GM18519 (cell line): Measurements from ENCODE around the gene NFIA.
"Not testable (repeated sequence)": the region's sequence is repeated elsewhere in the genome, so short reads cannot be mapped to it uniquely, and the experiment has no call there.

ENCODE experiments used
- ATAC-seq: cut with Tn5 transposase; IDR thresholded peaks from one replicate; pipeline ENCODE4 v1.9.1; 2021; ENCODE audit warnings: mild to moderate bottlenecking, moderate library complexity; ENCODE audit not compliant: unreplicated experiment, low FRiP score

NFIA gene

DNA sequence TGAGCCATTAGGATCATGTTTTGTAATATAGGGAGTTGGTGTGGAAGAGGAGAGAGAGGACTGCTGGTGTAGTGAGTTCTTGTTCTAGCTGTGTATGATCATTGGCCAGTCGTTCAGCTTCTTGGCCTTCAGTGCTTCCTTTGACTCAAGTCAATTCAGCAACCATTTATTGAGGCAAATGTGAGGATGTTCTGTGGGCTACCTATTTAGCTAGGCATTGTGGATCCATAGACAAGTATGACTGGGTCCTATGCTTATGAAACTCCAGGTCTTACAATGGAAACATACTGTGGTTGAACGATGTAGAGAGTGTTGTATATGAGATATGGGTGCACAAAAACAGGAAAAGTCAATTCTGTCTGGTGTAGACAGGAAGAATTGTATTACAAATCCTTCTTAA, 41.7 kb downstream of the NFIA start:
- ATAC-seq = no peak

DNA sequence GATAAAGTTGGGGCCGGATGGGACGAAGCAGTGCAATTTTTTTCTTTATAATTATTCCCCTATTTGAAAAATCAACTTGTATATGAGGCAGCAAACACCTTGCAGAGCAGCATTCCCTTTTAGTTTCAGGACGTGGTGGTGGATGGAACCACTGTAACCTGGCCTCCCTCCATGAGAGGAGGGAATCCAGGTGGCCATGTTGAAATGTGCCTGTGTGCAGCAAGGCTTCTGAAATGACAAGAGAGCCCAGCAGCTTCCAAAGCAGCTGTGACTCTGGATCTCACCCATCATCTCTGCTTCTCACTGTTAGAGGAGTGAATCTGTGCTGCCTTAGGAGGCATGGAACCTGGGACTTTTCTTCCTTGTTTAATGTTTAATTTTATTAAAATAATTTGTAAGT, 42.3 kb downstream of the NFIA start:
- no peak for ATAC-seq

DNA sequence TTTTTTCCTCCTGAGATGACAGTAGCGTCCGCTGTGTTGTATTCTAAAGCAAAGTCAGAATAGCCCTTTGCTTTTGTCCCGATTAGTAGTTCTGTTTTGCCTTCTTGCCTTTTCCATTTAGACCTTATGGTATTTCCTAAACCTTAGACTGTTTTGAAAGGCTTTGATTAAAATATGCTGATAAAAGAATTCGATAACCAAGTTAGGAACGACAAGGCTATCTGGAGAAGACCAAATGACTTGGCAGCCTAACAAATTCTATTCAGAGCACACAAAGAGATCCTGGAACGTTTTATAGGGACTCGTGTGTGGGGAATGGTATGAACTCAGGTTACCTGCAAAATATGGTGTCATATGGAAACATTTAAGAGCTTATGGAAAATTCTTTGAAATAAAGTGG, 42.9 kb downstream of the NFIA start:
- no peak for ATAC-seq

DNA sequence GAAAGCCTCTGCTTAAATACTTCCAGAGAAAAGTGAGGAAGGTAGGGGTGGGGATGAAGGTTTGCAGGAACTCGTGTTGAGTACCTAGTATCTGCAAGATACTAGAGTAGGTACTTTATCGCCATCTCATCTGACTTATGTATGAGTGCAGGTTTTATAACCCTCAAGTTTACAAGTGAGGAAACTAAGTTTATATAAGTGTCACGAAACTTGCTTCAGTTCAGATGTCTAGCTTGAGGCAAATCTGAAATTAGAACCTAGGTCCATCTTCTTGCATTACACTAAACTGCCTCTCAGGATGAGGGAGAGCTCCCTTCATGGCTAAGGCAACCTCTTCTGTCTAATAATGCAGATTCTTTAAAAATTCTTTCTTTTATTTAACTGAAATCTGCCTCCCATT, 43.5 kb downstream of the NFIA start:
- no peak for ATAC-seq

DNA sequence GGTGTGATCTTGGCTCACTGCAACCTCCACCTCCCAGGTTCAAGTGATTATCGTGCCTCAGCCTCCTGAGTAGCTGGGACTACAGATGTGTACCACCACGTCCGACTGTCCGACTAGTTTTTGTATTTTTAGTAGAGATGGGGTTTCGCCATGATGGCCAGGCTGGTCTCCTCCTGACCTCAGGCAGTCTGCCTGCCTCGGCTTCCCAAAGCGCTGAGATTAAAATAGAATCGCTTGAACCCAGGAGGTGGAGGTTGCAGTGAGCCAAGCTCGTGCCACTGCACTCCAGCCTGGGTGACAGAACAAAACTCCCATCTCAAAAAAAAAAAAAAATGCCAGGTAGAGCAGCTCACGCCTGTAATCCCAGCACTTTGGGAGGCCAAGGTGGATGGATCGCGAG, 44.5 kb downstream of the NFIA start:
- not testable (repeated sequence) for ATAC-seq

GRCh38 chr1:61130338-61131000, 48.1 kb downstream of the NFIA start:
- no peak for ATAC-seq

GRCh38 chr1:61131248-61131647, 48.9 kb downstream of the NFIA start:
- no peak for ATAC-seq

- no peak for ATAC-seq
These were observed 49.4 kb downstream of the NFIA start for GRCh38 chr1:61131716-61132115.

DNA sequence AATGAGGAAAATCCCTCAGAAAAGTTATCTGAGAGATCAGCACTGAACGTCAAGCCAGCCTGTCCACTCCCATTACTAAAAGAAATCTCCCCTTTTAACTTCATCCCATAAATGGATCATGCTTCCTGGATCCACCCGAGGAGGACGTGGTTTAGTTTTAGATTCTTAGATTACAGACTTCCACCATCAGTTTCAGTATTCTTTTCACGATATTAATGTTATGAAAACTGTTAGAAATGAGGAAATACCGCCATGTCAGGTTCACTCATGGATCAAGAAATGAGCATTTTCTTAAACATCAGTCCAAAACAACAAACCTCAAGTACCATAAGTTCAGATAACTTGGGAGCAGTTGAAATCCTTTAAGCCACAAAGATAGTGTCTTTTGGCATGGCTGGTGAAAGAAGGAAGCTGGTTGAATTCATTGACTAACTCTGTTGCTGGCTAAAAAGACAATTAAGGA, 49.8 kb downstream of the NFIA start:
- ATAC-seq = no peak

GRCh38 chr1:61132645-61133334, 50.4 kb downstream of the NFIA start:
- ATAC-seq = no peak

GRCh38 chr1:61133335-61134019, 51.1 kb downstream of the NFIA start:
- ATAC-seq = no peak

DNA sequence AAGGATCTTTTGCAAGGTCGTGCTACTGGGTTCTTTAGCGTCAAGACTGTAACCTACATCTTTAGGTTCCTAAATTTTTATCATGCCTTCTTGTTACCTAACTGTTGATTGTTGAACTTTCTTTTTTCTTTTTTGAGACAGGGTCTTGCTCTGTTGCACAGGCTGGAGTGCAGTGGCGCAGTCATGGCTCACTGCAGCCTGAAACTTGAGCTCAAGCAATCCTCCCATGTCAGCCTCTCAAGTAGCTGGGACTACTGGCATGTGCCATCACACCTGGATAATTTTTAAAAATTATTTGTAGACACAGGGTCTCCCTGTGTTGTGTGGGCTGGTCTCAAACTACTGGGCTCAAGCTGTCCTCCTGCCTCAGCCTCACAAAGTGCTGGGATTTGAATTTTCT, 52.9 kb downstream of the NFIA start:
- ATAC-seq = no peak

- no peak for ATAC-seq
These were observed 55.9 kb downstream of the NFIA start for GRCh38 chr1:61138305-61138704.

- no peak for ATAC-seq
These were observed 56.8 kb downstream of the NFIA start for GRCh38 chr1:61138921-61139774.

GRCh38 chr1:61139775-61140549, 57.6 kb downstream of the NFIA start:
- ATAC-seq = no peak

DNA sequence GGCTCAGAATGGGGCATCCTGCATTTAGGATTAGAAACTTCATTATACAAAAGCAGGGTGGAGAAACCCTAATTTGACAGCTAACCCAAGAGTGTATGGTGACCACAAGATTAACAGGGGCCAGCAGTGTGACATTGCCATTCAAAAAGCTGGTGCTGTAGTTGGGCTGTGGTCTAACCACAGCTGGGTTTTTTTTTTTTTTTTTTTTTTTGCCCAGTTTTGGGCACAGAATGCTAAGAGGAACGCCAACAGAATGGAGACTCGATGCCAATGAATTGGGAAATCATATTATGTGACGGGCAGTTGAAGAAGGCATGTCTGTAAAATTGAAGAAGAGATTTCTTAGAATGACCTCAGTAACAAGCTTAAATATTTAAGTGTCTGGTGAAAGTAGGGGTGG, 58.4 kb downstream of the NFIA start:
- ATAC-seq = no peak

DNA sequence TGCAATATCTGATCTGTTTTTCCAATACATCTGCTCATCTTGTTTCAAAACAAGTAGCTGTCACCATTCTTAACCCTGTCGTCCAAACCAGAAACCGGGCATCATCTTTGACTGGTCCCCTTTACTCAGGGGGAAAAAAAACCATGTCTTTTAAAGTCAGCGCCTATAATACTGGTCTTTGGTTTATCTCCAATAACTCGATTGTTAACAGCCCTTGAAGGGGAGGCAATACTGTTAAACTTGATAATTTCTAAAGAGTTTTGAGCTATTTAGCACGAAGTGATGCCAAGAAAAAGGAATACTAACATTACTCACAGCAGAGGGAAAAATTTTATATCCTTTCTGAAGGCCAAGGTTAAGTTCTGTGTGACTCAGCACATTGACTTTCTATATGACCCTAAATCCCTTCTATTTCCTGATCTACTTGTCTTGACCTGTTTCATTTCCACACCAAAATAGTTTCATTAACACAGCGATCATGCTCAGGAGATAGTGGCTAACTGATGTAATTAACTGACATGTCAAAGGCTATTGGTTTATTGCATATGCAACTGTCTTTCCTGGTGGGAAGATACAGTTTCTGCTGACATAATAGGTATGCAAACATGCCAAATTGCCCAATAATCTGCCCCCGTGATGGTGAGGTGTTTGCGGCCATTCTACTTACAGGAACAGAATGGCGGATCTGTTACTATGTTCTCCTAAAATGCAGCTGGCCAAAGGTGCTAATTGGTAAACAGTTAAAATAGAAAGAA, 59.1 kb downstream of the NFIA start:
- ATAC-seq = no peak

DNA sequence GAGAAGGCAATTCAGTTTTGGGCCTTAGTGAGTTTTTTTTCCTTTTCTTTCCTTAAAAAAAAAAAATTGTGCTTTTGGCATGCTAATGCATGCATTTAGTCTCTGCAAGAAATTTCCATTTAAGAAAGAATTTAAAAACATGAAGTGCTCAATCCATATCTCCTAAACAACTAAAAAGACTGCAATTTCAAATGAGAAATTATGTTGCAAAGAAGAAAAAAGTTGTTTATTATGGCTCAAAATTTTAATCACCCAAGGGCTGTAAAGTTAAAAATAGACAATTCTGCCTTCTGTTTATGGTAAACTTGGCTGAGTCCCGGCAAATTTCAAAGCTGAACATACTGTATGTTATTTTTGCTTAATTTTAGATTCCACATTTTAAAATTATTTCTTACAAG, 59.7 kb downstream of the NFIA start:
- ATAC-seq = no peak

DNA sequence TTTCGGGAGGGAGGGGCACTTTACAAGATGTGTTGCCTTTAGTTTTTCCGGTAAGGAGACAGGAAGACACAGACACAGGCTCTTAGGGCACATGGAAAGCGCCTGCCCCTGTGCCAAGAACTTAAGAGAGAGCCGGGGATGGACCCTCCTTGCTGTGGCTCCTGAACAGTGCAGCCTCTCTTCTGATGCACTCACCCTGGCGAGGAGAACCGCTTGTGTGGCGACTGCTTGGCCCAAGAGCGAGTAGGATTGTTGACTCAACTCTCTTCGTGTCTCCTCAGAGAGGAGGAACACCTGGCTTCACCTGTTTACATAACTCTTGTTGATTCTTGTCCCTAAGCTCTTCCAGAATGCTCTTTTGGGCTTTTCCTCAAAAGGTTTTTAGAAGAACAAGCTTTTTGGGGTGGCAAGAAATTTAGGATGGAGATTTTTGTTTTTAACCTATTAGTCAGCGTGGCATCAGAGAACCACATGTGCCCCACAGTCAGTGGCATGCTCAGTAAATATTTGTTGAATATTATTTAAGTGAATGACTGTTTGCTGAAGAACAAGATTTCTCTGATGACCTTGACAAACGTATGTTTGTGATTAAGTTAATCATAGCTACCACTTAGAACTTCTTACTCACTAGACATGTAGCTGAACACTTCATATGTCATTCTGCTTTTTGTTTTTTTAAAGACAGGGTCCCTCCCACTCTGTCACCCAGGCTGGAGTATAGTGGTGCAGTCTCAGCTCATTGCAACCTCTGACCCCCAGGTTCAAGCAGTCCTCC, 60.6 kb downstream of the NFIA start:
- ATAC-seq = no peak
